Mesendoderm (in vitro differentiated cells): Measurements from ENCODE around the gene TREM2.

ENCODE experiments used
- DNase-seq: peaks from one replicate; pipeline ENCODE4 v3.0.0; 2013
- H2AK5ac ChIP-seq: 2 replicates; pipeline ENCODE4 v1.6.1; 2013; ENCODE audit warnings: low read length, inconsistent platforms
- H2BK120ac ChIP-seq: 2 replicates; pipeline ENCODE4 v1.6.1; 2013; ENCODE audit warnings: low read depth, mild to moderate bottlenecking, low read length, moderate library complexity, mixed read lengths
- H2BK15ac ChIP-seq: replicated peaks from 2 replicates; pipeline ENCODE4 v1.6.1; 2013; ENCODE audit warnings: low read depth, mild to moderate bottlenecking, moderate library complexity
- H2BK5ac ChIP-seq: 2 replicates; pipeline ENCODE4 v1.6.1; 2013; ENCODE audit warnings: low read length, inconsistent platforms
- H3K18ac ChIP-seq: 2 replicates; pipeline ENCODE4 v1.6.1; 2013; ENCODE audit warnings: mild to moderate bottlenecking, low read length, mixed read lengths
- H3K23ac ChIP-seq: one replicate; pipeline ENCODE4 v1.6.1; 2013; ENCODE audit warnings: low read length
- H3K27ac ChIP-seq: 2 replicates; pipeline ENCODE4 v1.5.1; 2013; ENCODE audit warnings: low read depth, mild to moderate bottlenecking, inconsistent platforms, low read length, moderate library complexity
- H3K27me3 ChIP-seq: 2 replicates; pipeline ENCODE4 v1.6.1; 2013; ENCODE audit warnings: low read length, control low read depth, mild to moderate bottlenecking, inconsistent platforms; ENCODE audit not compliant: insufficient read depth, poor library complexity
- H3K36me3 ChIP-seq: 2 replicates; pipeline ENCODE4 v1.6.1; 2013; ENCODE audit warnings: low read length, inconsistent platforms; ENCODE audit not compliant: control insufficient read depth, insufficient read depth
- H3K4ac ChIP-seq: one replicate; pipeline ENCODE4 v1.6.1; 2013; ENCODE audit warnings: low read depth, mild to moderate bottlenecking, low read length, moderate library complexity
- H3K4me1 ChIP-seq: 2 replicates; pipeline ENCODE4 v1.6.1; 2013; ENCODE audit warnings: low read depth, low read length, inconsistent platforms; ENCODE audit not compliant: control insufficient read depth
- H3K4me2 ChIP-seq: 2 replicates; pipeline ENCODE4 v1.6.1; 2013; ENCODE audit warnings: low read length
- H3K4me3 ChIP-seq: 2 replicates; pipeline ENCODE4 v1.5.1; 2013; ENCODE audit warnings: mild to moderate bottlenecking, low read length
- H3K56ac ChIP-seq: one replicate; pipeline ENCODE4 v1.6.1; 2013; ENCODE audit warnings: low read length
- H3K79me1 ChIP-seq: 2 replicates; pipeline ENCODE4 v1.6.1; 2013; ENCODE audit warnings: low read length, inconsistent platforms
- H3K79me2 ChIP-seq: 2 replicates; pipeline ENCODE4 v1.6.1; 2013; ENCODE audit warnings: mild to moderate bottlenecking, low read length; ENCODE audit not compliant: control insufficient read depth, insufficient read depth
- H3K9ac ChIP-seq: 2 replicates; pipeline ENCODE4 v1.6.1; 2013; ENCODE audit warnings: low read length, inconsistent platforms
- H4K5ac ChIP-seq: one replicate; pipeline ENCODE4 v1.6.1; 2013; ENCODE audit warnings: low read length
- H4K8ac ChIP-seq: one replicate; pipeline ENCODE4 v1.6.1; 2013; ENCODE audit warnings: low read depth, mild to moderate bottlenecking, control low read depth, low read length, moderate library complexity
- WGBS: extraction: QIAGEN DNeasy Blood & Tissue Kit; methylation state at CpG from one replicate; pipeline ENCODE4 v1.1.7; 2013; ENCODE audit warnings: low lambda C conversion rate, missing lambda C conversion rate; ENCODE audit not compliant: insufficient coverage; ENCODE audit errors: extremely low coverage; 5-methylcytosine and 5-hydroxymethylcytosine counted together

Gene TREM2

DNA sequence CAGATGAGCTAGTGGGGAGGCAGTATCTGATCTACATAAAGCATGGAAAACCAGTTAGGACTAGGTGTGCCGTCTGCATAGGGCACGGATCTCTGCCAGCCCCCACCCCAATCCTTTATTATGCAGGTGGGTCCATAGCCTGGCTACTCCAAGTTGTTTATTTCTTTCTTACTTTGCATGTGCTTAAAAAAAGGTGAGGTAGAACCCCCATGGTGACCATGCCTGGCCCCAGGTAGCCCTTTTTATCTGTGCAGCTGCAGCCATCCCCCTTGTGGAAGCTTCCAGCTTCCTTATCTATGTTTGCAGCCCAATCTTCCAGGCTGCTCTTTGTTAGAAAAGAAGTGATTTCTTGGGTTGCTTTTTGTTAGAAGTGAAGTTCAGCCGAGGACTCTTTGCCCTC, 9.0 kb upstream of the TREM2 start:
- Histone ChIP-seq H3K79me1 (no peaks in the 10 kb centered on the region), H3K18ac (peak overlapping the region; percentile 39), H3K27me3 (no peaks in the 10 kb centered on the region), H3K4me1 (peaks cover 10% of the 10 kb centered on the region), H2AK5ac (no peak overlapping the region), H3K27ac (peak overlapping the region; percentile 12), H4K8ac (no peak overlapping the region), H2BK15ac (no peak overlapping the region), H3K23ac (no peak overlapping the region), H3K9ac (no peak overlapping the region), H2BK120ac (no peak overlapping the region), H3K4me3 (no peak overlapping the region), H3K4me2 (no peak overlapping the region), H3K56ac (no peak overlapping the region), H4K5ac (no peak overlapping the region), H3K36me3 (no peaks in the 10 kb centered on the region), H2BK5ac (no peak overlapping the region), H3K4ac (no peak overlapping the region), H3K79me2 (no peaks in the 10 kb centered on the region)
- WGBS: no CpG with 5 or more reads among the region's 3 CpGs
- peak; percentile 42 for DNase-seq

DNA sequence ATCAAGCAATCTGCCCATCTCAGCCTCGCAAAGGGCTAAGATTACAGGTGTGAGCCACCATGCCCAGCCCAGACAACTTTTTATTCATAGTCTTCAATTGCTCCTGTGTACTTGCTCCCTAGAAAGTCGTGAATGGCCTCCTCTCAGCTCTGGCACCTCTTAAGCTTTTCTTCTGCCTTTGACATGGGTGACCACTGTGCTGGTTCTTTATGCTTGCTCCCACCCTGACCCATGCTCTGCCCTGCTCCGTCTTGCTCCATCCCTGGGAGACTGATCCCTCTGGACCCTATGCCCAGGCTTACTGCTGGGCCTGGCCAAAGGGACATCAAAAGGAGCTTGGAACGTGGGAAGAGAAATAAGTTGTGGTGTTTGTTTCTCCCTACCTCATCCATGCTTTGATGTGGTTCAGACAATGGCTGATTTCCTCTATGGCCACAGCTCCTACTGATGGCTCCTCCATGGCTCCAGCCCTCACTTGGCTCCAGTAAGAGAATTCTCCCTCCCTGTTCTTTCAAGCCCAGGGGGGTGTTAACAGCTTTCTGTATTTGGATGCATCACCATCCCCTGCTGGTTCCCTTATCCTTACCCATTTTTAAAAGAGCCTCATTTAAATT, 7.7 kb upstream of the TREM2 start:
- no peak overlapping the region for H3K27ac ChIP-seq
- peaks cover 10% of the 10 kb centered on the region for H3K4me1 ChIP-seq
- no peaks in the 10 kb centered on the region for H3K27me3 ChIP-seq
- no peak overlapping the region for H4K8ac ChIP-seq
- H3K9ac ChIP-seq: no peak overlapping the region
- H3K23ac ChIP-seq: no peak overlapping the region
- peak overlapping the region; percentile 48 for H2AK5ac ChIP-seq
- H3K56ac ChIP-seq: peak overlapping the region; percentile 43
- H3K36me3 ChIP-seq: no peaks in the 10 kb centered on the region
- H3K79me1 ChIP-seq: no peaks in the 10 kb centered on the region
- H2BK15ac ChIP-seq: no peak overlapping the region
- H4K5ac ChIP-seq: no peak overlapping the region
- no peak overlapping the region for H3K4me2 ChIP-seq
- H3K4me3 ChIP-seq: no peak overlapping the region
- H3K18ac ChIP-seq: no peak overlapping the region
- H2BK120ac ChIP-seq: no peak overlapping the region
- peak; percentile 22 for DNase-seq
- peak overlapping the region; percentile 65 for H2BK5ac ChIP-seq
- no CpG with 5 or more reads among the region's 4 CpGs for WGBS
- H3K4ac ChIP-seq: no peak overlapping the region
- no peaks in the 10 kb centered on the region for H3K79me2 ChIP-seq

DNA sequence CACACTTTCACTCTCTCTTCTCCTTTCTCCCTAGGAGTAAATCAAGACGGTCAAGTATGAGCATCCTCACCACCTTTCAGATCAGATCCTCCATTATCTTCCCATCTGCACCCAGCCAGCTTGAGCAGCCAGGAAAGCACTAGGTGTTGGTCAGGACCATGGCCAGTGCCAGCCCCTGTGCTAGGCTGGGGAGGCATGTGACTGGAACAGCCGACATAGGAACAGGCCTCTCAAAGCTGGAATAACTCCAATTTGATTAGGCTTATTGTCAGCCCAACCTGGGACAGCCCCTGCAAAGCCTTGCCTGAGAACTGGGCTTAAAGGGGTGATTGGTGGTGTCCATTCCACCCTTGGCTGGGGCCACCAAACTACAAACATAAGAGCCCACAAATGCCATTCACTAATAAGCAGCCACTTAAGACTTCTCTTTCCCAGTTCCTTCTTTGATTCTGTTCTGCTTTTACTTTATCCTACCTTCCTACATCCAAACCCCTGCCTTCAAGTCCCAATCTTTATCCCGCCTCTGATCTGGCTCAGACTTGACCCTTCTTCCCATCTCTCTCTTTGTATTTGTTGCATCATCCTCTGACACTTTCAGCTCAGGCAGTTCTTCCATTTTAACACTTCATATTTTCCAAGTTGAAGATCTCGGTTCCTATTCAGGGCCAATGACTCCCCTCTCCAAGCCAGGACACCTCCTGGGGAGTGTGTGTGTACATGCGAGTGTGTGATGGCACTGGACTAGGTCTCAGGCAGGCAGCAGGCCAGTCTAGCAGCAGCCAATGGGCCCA, 4.5 kb upstream of the TREM2 start:
- DNase-seq: peak; percentile 63
- H3K18ac ChIP-seq: no peak overlapping the region
- no peak overlapping the region for H4K8ac ChIP-seq
- H3K79me1 ChIP-seq: no peaks in the 10 kb centered on the region
- no peak overlapping the region for H3K56ac ChIP-seq
- no peak overlapping the region for H3K4me2 ChIP-seq
- no peak overlapping the region for H3K27ac ChIP-seq
- H3K79me2 ChIP-seq: no peaks in the 10 kb centered on the region
- no peak overlapping the region for H2BK15ac ChIP-seq
- H2BK120ac ChIP-seq: no peak overlapping the region
- H3K4me3 ChIP-seq: no peak overlapping the region
- WGBS: no CpG with 5 or more reads among the region's 5 CpGs
- no peak overlapping the region for H4K5ac ChIP-seq
- no peak overlapping the region for H2AK5ac ChIP-seq
- no peaks in the 10 kb centered on the region for H3K27me3 ChIP-seq
- no peak overlapping the region for H3K9ac ChIP-seq
- no peak overlapping the region for H3K23ac ChIP-seq
- H2BK5ac ChIP-seq: no peak overlapping the region
- no peaks in the 10 kb centered on the region for H3K36me3 ChIP-seq
- peaks cover 10% of the 10 kb centered on the region for H3K4me1 ChIP-seq
- H3K4ac ChIP-seq: no peak overlapping the region

DNA sequence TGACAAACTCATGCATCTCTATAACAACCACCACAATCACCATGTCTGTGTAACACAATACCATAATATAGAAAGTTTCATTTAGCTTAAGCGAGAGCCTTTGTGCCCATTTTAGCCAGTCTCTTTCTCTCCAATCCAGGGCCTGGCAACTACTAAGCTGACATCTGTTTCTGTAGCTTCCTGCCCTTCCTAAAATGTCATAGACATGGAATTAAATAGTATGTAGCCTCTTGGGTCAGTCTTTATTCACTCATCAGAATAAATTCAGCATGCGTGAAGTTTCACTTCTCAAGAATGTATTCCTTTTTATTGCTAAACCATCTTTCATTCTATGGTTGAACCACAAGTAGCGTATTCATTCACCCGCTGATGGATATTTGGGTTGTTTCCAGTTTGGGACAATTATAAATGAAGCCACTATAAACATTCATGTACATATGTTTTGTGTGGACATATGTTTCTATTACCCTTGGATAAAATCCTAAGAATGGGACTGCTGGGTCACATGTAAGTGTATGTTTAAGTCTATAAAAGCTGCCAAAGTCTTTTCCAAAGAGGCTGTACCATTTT, 1.7 kb upstream of the TREM2 start:
- Histone ChIP-seq H2BK120ac (no peak overlapping the region), H3K4me1 (no peaks in the 10 kb centered on the region), H4K8ac (no peak overlapping the region), H3K9ac (no peak overlapping the region), H3K79me1 (no peaks in the 10 kb centered on the region), H2BK5ac (no peak overlapping the region), H3K79me2 (no peaks in the 10 kb centered on the region), H3K23ac (no peak overlapping the region), H3K36me3 (no peaks in the 10 kb centered on the region), H2BK15ac (no peak overlapping the region), H3K4me2 (no peak overlapping the region), H3K4ac (no peak overlapping the region), H3K27ac (no peak overlapping the region), H3K18ac (no peak overlapping the region), H3K56ac (no peak overlapping the region), H2AK5ac (no peak overlapping the region), H3K27me3 (no peaks in the 10 kb centered on the region), H3K4me3 (no peak overlapping the region), H4K5ac (no peak overlapping the region)
- no peak for DNase-seq
- WGBS: no CpG with 5 or more reads among the region's 4 CpGs

- no peak overlapping the region for H3K4me2 ChIP-seq
- DNase-seq: no peak
- H2BK15ac ChIP-seq: no peak overlapping the region
- no peak overlapping the region for H3K56ac ChIP-seq
- no peak overlapping the region for H3K18ac ChIP-seq
- no peak overlapping the region for H3K4ac ChIP-seq
- H3K36me3 ChIP-seq: no peaks in the 10 kb centered on the region
- H3K23ac ChIP-seq: no peak overlapping the region
- no peaks in the 10 kb centered on the region for H3K27me3 ChIP-seq
- no peaks in the 10 kb centered on the region for H3K4me1 ChIP-seq
- H3K79me2 ChIP-seq: no peaks in the 10 kb centered on the region
- no peaks in the 10 kb centered on the region for H3K79me1 ChIP-seq
- H4K5ac ChIP-seq: no peak overlapping the region
- no peak overlapping the region for H3K27ac ChIP-seq
- no peak overlapping the region for H2BK120ac ChIP-seq
- no peak overlapping the region for H2BK5ac ChIP-seq
- no peak overlapping the region for H3K9ac ChIP-seq
- no peak overlapping the region for H2AK5ac ChIP-seq
- no CpG with 5 or more reads among the region's 1 CpG for WGBS
- no peak overlapping the region for H3K4me3 ChIP-seq
- H4K8ac ChIP-seq: no peak overlapping the region
Measured at GRCh38 chr6:41163419-41163717, 452 bp upstream of the TREM2 start.
